Psoas muscle (tissue), 8 donors: Measurements from ENCODE around the gene RYR2. TPM values are rescaled to one million over a fixed set of nuclear protein-coding genes. Genes with fewer than 3 reads are reported as not detected.

Experiments
- ATAC-seq, 4 donors: fragments of 200-7000 bp; cut with Tn5 transposase; one replicate each; pipeline ENCODE4 v1.9.1; 2020; ENCODE audit warnings: moderate library complexity in 3 of 4, mild to moderate bottlenecking in 2 of 4
- DNase-seq, 2 donors: peaks; one replicate each; pipeline ENCODE4 v3.0.0-alpha.2; 2020
- H3K27ac ChIP-seq: fragments of 200-600 bp; one replicate; pipeline ENCODE4 v1.8.0; 2022
- H3K27me3 ChIP-seq, 3 donors: fragments of 200-600 bp in 1 of 3; one replicate each; pipeline versions ENCODE4 v1.6.1 to v1.8.0; 2013 to 2022; ENCODE audit warnings: low read length in 2 of 3, mild to moderate bottlenecking in 2 of 3, moderate library complexity in 1 of 3; ENCODE audit not compliant: insufficient read depth in 3 of 3
- H3K36me3 ChIP-seq, 2 donors: fragments of 200-600 bp in 1 of 2; one replicate each; pipeline versions ENCODE4 v1.6.1 to v1.8.0; 2013 to 2022; ENCODE audit warnings: low read depth in 1 of 2, mild to moderate bottlenecking in 1 of 2, moderate library complexity in 1 of 2; ENCODE audit not compliant: insufficient read depth in 1 of 2
- H3K4me1 ChIP-seq: fragments of 200-600 bp; one replicate; pipeline ENCODE4 v1.8.0; 2022
- H3K4me3 ChIP-seq: fragments of 200-600 bp; one replicate; pipeline ENCODE4 v1.8.0; 2022; ENCODE audit warnings: mild to moderate bottlenecking
- H3K9me3 ChIP-seq: fragments of 200-600 bp; one replicate; pipeline ENCODE4 v1.8.0; 2022
- WGBS, 3 donors: extraction: QIAGEN DNeasy Blood & Tissue Kit; methylation state at CpG; one replicate each; pipeline versions ENCODE4 v1.1.6 to v1.1.7; 2013; 5-methylcytosine and 5-hydroxymethylcytosine counted together
- intact Hi-C, 2 donors: fragments of 100-400 bp; cut with DNase I; formaldehyde crosslinking; loops; one replicate each; pipeline versions ENCODE4 v1.11.0 to v1.14.2; 2022
- polyA plus RNA-seq, 3 donors: library from polyadenylated mRNA; stranded (reverse); fragments of 200-250 nt; gene quantifications; one replicate each; pipeline ENCODE4 v1.2.3, GENCODE V29; 2013
- total RNA-seq, 4 donors: library from RNA; stranded (reverse); fragmentation: NEBNext Ultra II Directional in 2 of 4; extraction: Animal tissue kit (Norgen Biotek cat#: 25700) in 2 of 4; gene quantifications; one replicate each; pipeline versions ENCODE4 v1.2.1 to v1.2.4, GENCODE V29; 2021 to 2023
- TF ChIP-seq, protein P1 (sequence below): fragments of 200-600 bp; IDR thresholded peaks from one replicate; pipeline ENCODE4 v1.8.0; 2022; ENCODE audit warnings: antibody characterized with exemption
- donor health status: healthy with polysubstance abuse.
- donor health status: DM: no; HTN: no; CAD: no; lungs with moderate emphysema.
- donor health status: Bipolar disorder and iron deficiency.
- donor health status: healthy.
- donor health status: DM: yes; HTN: yes; CAD: no.
- donor health status: DM: no; HTN: no; CAD: no.
- donor health status: DM: no; HTN: no; CAD: no.
- donor health status: DM: yes; HTN: yes; CAD: no.

RYR2 gene
- total and polyA plus RNA-seq, 7 donors, result 0.06 to 0.48 (median 0.25) TPM

DNA sequence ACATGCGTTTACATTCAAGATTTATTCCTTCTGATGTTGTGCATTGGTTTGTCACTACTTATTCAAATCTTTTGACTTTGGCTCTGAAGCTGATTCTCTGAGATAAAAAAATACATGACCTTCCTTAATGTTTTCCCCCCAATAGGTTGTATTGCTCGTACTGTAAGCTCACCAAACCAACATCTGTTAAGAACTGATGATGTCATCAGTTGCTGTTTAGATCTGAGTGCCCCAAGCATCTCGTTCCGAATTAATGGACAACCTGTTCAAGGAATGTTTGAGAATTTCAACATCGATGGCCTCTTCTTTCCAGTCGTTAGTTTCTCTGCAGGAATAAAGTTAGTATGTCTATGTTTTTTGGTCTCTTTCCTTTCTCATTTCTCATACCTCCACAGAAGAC is 458.6 kb downstream of the RYR2 start:
- no peak for ATAC-seq
- Histone ChIP-seq H3K9me3 (no peaks in the 10 kb centered on the region), H3K27ac (no peak overlapping the region), H3K36me3 (no peaks in the 10 kb centered on the region), H3K4me3 (no peak overlapping the region), H3K4me1 (no peaks in the 10 kb centered on the region), H3K27me3 (no peaks in the 10 kb centered on the region)
- TF ChIP-seq, protein P1, sequence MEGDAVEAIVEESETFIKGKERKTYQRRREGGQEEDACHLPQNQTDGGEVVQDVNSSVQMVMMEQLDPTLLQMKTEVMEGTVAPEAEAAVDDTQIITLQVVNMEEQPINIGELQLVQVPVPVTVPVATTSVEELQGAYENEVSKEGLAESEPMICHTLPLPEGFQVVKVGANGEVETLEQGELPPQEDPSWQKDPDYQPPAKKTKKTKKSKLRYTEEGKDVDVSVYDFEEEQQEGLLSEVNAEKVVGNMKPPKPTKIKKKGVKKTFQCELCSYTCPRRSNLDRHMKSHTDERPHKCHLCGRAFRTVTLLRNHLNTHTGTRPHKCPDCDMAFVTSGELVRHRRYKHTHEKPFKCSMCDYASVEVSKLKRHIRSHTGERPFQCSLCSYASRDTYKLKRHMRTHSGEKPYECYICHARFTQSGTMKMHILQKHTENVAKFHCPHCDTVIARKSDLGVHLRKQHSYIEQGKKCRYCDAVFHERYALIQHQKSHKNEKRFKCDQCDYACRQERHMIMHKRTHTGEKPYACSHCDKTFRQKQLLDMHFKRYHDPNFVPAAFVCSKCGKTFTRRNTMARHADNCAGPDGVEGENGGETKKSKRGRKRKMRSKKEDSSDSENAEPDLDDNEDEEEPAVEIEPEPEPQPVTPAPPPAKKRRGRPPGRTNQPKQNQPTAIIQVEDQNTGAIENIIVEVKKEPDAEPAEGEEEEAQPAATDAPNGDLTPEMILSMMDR, result no peak
- WGBS, 3 donors, result 66 to 73% (median 69%) methylated on average over 6 of the region's 6 CpGs
- DNase-seq, result no peak
- intact Hi-C loops, result no loop called here

DNA sequence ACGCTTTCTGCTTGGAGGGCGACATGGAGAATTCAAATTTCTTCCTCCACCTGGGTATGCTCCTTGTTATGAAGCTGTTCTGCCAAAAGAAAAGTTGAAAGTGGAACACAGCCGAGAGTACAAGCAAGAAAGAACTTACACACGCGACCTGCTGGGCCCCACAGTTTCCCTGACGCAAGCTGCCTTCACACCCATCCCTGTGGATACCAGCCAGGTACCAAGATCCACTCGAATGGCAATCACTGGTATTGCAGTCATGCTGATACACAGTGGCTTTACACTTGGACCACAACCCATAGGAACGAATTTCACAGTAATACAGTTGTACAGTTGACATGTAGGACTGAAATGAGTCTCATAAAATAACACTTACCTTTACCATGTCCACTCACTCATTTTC is 461.3 kb downstream of the RYR2 start:
- Histone ChIP-seq H3K4me3 (no peak overlapping the region), H3K27ac (no peak overlapping the region), H3K27me3 (no peaks in the 10 kb centered on the region), H3K4me1 (no peaks in the 10 kb centered on the region), H3K9me3 (no peaks in the 10 kb centered on the region), H3K36me3 (no peaks in the 10 kb centered on the region)
- TF ChIP-seq, protein P1, result no peak
- intact Hi-C loops, result no loop called here
- ATAC-seq, result no peak
- 83 to 87% (median 83%) methylated on average over 8 of the region's 8 CpGs for WGBS, 3 donors
- no peak for DNase-seq

DNA sequence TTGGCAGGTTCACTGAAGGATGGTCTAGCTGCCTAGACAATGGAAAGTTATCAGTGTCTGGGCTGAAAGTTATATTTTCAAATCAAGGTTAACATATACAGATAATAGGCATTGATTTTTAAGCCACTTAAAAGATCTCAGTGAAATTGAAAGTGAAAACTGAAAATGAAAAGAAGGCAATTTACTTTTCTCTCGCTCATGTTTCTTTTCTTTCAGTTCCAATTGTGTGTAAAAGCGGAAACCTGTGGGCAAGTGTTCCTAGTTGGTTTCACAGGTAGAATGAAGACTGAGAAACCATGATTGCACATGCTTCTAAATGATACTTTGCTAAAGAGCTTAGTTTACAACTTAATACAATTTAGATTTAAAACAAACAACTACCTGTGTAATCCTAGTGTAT is 465.0 kb downstream of the RYR2 start:
- ATAC-seq, result no peak
- intact Hi-C loops, result no loop called here
- DNase-seq, result no peak
- no peaks in the 10 kb centered on the region for H3K9me3 ChIP-seq
- no peak overlapping the region for H3K27ac ChIP-seq
- WGBS, 3 donors, result 86 to 93% (median 93%) methylated on average over 2 of the region's 2 CpGs
- TF ChIP-seq, protein P1, result no peak
- H3K27me3 ChIP-seq, result no peaks in the 10 kb centered on the region
- H3K4me3 ChIP-seq, result no peak overlapping the region
- no peaks in the 10 kb centered on the region for H3K4me1 ChIP-seq
- no peaks in the 10 kb centered on the region for H3K36me3 ChIP-seq

DNA sequence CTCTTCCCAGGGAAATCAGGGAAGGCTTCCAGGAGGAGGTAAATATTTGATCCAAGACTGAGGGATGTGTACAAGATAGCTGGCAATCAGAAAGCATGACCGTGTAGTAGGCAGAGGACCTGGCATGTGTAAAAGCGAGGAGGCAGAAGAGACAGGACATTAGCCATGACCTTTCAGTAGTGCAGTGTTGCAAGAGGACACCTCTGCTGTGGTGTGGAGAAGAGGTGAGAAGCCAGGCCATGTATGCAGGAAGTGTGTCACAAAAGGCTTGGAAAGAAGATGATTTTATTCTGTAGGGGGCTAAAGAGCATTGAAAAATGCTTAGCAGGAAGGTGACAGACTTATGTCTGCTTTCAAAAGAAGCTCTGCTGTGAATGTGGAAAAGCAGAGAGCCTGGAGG is 467.8 kb downstream of the RYR2 start:
- no peaks in the 10 kb centered on the region for H3K36me3 ChIP-seq
- H3K4me3 ChIP-seq, result no peak overlapping the region
- intact Hi-C loops, result no loop called here
- 73 to 80% (median 79%) methylated on average over 2 of the region's 2 CpGs for WGBS, 3 donors
- H3K27ac ChIP-seq, result no peak overlapping the region
- TF ChIP-seq, protein P1, result no peak
- DNase-seq (no peak), ATAC-seq (no peak)
- no peaks in the 10 kb centered on the region for H3K27me3 ChIP-seq
- no peaks in the 10 kb centered on the region for H3K9me3 ChIP-seq
- H3K4me1 ChIP-seq, result no peaks in the 10 kb centered on the region

DNA sequence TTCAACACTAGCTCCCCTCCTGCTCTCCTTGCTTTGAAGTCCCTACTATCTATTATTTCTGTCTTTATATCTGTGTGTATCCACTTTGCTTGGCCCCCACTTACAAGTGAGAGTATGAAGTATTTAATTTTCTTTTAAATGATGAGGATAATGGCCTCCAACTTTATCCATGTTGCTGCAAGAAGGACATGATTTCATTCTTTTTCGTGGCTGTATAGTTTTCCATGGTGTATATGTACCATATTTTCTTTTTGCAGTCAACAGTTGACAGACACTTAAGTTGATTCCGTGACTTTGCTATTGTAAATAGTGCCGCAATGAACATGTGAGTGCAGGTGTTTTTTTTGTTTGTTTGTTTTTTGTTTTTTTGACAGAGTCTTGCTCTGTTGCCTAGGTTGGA is 483.1 kb downstream of the RYR2 start:
- peaks cover 3% of the 10 kb centered on the region for H3K9me3 ChIP-seq
- WGBS, 3 donors, result 86 to 87% (median 86%) methylated on average over 3 of the region's 3 CpGs
- H3K27ac ChIP-seq, result no peak overlapping the region
- TF ChIP-seq, protein P1, result no peak
- intact Hi-C loops, result no loop called here
- H3K36me3 ChIP-seq, result no peaks in the 10 kb centered on the region
- no peaks in the 10 kb centered on the region for H3K27me3 ChIP-seq
- H3K4me1 ChIP-seq, result no peaks in the 10 kb centered on the region
- ATAC-seq, result no peak
- no peak overlapping the region for H3K4me3 ChIP-seq
- DNase-seq, result no peak
